H7 (cell line): ENCODE results near the gene IBA57. TPM values are rescaled to one million over a fixed set of nuclear protein-coding genes. Genes with fewer than 3 reads are reported as not detected.
"Not testable (repeated sequence)": the region's sequence is repeated elsewhere in the genome, so short reads cannot be mapped to it uniquely, and the experiment has no call there.

Experiments used
- DNase-seq: peaks from one replicate; pipeline ENCODE4 v3.0.0; 2012
- H3K27me3 ChIP-seq: 2 replicates; pipeline ENCODE4 v1.6.0; 2011; ENCODE audit warnings: mild to moderate bottlenecking, low read length; ENCODE audit not compliant: control insufficient read depth, insufficient read depth
- H3K36me3 ChIP-seq: replicated peaks from 2 replicates; pipeline ENCODE4 v1.5.1; 2011; ENCODE audit warnings: low read length; ENCODE audit not compliant: control insufficient read depth, insufficient read depth
- H3K4me3 ChIP-seq: 2 replicates; pipeline ENCODE4 v1.5.1; 2011; ENCODE audit warnings: low read depth, mild to moderate bottlenecking, control low read depth, low read length, moderate library complexity; ENCODE audit not compliant: insufficient read depth
- total RNA-seq: library from RNA; depleted of rRNA; stranded (reverse); fragments of >200 nt; shearing (Covaris generic); gene quantifications from 2 replicates; pipeline ENCODE4 v1.2.3, GENCODE V29; 2014

IBA57 gene
- total RNA-seq, 1 experiment from 2014 or later, result 23.3 TPM

DNA sequence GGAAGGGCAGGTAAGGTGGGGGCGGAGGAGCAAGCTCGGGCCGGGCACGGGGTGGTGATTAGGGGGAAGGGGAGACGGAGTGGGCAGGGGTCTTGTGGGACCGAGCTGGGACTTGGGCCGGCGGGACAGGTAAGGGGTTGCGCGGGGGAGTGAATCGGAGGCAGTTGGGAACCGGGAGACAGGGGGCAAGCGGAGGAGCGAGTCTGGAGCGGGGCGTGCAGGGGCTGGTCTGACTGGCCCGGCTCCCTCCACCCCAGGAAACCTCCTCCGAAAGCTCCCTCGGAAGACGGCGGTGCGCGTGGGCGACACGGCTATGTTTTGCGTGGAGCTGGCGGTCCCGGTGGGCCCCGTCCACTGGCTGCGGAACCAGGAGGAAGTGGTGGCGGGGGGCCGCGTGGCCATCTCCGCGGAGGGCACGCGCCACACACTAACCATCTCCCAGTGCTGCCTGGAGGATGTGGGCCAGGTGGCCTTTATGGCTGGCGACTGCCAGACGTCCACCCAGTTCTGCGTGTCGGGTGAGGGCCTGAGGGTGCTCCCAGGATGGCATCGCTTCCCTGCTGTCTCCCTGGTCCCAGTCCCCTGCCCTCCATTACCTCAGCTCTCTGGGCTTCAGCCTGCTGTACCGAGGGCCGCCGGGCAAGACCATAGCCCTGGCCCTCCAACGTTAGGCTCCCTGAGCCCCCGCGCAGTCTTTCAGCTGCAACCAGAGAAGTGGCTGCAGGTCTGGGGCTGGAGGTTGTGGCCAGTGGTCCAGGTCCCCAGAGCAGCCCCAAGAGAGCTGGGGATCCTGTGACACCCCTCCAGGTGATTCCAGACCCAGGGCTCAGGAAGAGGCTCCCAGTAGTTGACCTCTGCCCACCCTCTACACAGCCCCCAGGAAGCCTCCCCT is 48.6 kb downstream of the IBA57 start:
- no peak for DNase-seq
- Histone ChIP-seq H3K4me3 (peak overlapping the region; percentile 79), H3K27me3 (peaks cover 21% of the 10 kb centered on the region), H3K36me3 (peaks cover 9% of the 10 kb centered on the region)

- Histone ChIP-seq H3K4me3 (no peak overlapping the region), H3K27me3 (peaks cover 21% of the 10 kb centered on the region), H3K36me3 (peaks cover 16% of the 10 kb centered on the region)
- DNase-seq, result no peak
Measured at GRCh38 chr1:228214921-228215662, 49.5 kb downstream of the IBA57 start.

GRCh38 chr1:228215663-228216116 is 50.1 kb downstream of the IBA57 start:
- H3K4me3 ChIP-seq, result no peak overlapping the region
- peaks cover 19% of the 10 kb centered on the region for H3K36me3 ChIP-seq
- no peak for DNase-seq
- peaks cover 20% of the 10 kb centered on the region for H3K27me3 ChIP-seq

DNA sequence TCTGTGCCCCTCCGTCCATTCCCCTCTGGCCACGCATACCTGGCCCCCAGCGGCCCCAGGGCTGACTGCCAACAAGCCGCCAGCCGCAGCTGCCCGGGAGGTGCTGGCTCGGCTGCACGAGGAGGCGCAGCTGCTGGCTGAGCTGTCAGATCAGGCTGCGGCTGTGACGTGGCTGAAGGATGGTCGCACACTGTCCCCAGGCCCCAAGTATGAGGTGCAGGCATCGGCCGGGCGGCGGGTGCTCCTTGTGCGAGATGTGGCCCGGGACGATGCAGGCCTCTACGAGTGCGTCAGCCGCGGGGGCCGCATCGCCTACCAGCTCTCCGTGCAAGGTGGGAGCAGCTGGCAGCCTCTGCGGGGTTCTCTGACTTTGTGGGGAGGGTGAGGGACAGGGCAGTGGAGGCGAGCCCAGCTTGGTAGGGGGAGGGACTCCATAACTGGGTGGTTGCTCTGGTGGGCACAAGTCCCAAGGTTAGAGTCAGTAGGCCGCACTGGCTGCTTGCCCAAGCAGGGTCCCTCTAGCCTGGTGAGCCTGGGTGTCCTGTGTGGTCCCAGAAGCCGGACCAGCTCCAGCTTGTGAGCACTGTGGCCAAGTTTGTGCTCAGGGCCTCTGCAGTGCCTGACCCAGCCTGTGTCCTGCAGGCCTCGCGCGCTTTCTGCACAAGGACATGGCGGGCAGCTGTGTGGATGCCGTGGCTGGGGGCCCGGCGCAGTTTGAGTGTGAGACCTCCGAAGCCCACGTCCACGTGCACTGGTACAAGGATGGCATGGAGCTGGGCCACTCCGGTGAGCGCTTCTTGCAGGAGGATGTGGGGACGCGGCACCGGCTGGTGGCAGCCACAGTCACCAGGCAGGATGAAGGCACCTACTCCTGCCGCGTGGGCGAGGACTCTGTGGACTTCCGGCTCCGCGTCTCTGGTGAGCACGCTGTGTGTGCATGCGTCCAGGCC is 51.0 kb downstream of the IBA57 start:
- Histone ChIP-seq H3K4me3 (no peak overlapping the region), H3K36me3 (peaks cover 19% of the 10 kb centered on the region), H3K27me3 (peaks cover 11% of the 10 kb centered on the region)
- DNase-seq, result no peak

DNA sequence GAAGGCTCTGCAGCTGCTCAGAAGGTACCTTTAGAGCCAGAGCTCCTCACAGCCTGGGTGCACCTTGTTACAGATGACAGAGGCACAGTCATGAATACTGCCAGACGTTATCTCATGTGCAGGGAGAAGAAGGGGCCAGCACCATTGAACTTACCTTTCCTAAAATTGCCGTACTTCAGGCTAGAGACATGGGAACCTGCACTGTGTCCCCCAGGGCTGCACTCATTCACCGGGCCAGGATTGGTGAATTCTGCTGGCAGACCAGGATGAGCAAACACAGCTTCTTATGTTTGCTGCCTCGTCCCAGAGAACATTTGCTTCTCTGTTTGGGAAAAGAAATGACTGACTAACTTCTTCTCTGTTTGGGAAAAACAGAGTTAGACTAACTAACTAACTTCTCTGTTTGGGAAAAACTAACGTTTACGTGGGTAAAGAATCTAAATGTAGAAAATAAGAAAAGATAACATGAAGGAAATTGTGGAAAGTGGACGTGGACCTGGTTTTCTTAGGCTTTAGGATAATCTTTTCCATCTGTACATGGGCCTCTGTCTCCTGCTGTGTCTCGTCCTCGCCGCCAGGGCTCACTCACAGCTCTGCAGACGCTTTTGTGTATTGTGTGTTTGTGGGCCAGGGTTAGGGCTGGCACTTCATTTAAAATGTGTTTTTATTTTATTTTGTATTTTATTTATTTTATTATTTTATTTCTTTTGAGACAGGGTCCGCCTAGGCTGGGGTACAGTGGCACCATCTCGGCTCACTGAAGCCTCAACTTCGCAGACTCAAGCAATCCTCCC is 52.1 kb downstream of the IBA57 start:
- Histone ChIP-seq H3K4me3 (no peak overlapping the region), H3K36me3 (peaks cover 21% of the 10 kb centered on the region), H3K27me3 (no peaks in the 10 kb centered on the region; the same call in 1 of the 2 replicates)
- DNase-seq, result no peak

- Histone ChIP-seq H3K4me3 (no peak overlapping the region), H3K27me3 (no peaks in the 10 kb centered on the region), H3K36me3 (peaks cover 21% of the 10 kb centered on the region)
- DNase-seq, result no peak
Measured at GRCh38 chr1:228218513-228219244, 53.1 kb downstream of the IBA57 start.

DNA sequence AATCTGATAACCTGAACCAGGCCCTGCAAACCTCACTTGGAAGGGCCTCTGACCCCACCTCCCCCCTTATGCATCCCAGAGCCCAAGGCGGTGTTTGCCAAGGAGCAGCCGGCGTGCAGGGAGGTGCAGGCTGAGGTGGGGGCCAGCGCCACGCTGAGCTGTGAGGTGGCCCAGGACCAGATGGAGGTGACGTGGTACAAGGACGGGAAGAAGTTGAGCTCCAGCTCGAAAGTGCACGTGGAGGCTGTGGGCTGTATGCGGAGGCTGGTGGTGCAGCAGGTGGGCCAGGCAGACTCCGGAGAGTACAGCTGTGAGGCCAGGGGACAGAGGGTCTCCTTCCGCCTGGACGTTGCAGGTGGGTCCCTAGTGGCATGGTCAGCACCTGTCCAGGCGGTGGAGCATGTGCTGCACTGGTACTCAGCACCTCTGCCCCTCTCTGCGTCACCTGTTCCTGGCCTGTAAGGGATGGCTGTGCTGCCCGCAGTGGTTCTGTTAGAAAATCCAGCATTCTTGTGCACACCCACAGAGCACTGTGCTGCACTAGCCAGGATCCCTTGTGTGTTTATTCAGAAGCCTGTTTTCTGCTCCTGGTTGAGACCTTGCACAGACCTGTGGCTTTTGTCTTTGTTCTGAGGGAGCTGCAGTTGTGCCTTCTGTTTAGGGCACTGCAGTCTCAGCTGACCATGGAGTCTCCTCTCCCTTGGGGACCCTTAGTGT is 53.8 kb downstream of the IBA57 start:
- Histone ChIP-seq H3K36me3 (peaks cover 24% of the 10 kb centered on the region), H3K27me3 (no peaks in the 10 kb centered on the region), H3K4me3 (no peak overlapping the region)
- DNase-seq, result no peak

GRCh38 chr1:228219962-228220780 is 54.6 kb downstream of the IBA57 start:
- peaks cover 29% of the 10 kb centered on the region for H3K36me3 ChIP-seq

GRCh38 chr1:228221097-228221496 is 55.5 kb downstream of the IBA57 start:
- not testable (repeated sequence) for H3K4me3 ChIP-seq, H3K27me3 ChIP-seq, DNase-seq
- peaks cover 30% of the 10 kb centered on the region for H3K36me3 ChIP-seq

More at GRCh38 chr1:228219962-228220780, 54.6 kb downstream of the IBA57 start:
- H3K27me3 ChIP-seq, result no peaks in the 10 kb centered on the region
- no peak for DNase-seq
- H3K4me3 ChIP-seq, result no peak overlapping the region

DNA sequence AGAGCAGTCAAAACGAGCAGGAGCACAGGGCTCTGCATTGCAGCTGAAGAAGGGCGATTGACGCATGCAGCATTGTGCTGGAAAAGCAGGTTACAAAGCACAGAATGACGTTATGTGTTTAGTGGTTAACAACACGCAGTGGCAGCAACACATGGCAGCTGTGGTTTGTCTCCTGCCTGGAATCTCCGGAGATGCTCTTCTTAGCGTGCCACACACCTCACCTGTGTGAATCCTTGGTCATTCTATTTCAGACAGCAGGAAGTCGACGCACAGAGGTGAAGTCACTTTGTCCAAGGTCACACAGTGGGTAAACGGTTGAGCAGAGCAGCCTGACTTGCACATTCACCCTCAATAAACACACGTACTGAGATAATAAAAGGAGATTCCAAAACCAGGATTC is 56.9 kb downstream of the IBA57 start:
- no peak for DNase-seq
- Histone ChIP-seq H3K27me3 (no peaks in the 10 kb centered on the region), H3K4me3 (no peak overlapping the region), H3K36me3 (peaks cover 32% of the 10 kb centered on the region)

- H3K27me3 ChIP-seq, result no peaks in the 10 kb centered on the region
- DNase-seq, result no peak
- no peak overlapping the region for H3K4me3 ChIP-seq
- H3K36me3 ChIP-seq, result peaks cover 27% of the 10 kb centered on the region
Measured at GRCh38 chr1:228224198-228225164, 58.9 kb downstream of the IBA57 start.
